Activated B cell treated with CpG ODN at 0.5 μM for 24 hours (primary cell): ENCODE results near the gene PSMD5. TPM values are rescaled to one million over a fixed set of nuclear protein-coding genes. Genes with fewer than 3 reads are reported as not detected.

ENCODE experiments used
- ATAC-seq: fragments of 200-7000 bp; cut with Tn5 transposase; one replicate; pipeline ENCODE4 v1.10.0; 2021; ENCODE audit warnings: low read depth, mild to moderate bottlenecking, moderate library complexity
- CTCF ChIA-PET: fragments of 350-600 bp; sonication (Branson Sonifier 250); formaldehyde crosslinking; loops from one replicate; lab custom pipeline; 2021; ENCODE audit warnings: antibody characterized with exemption; lab: Charles Lee
- POLR2A ChIA-PET: fragments of 350-600 bp; sonication (Branson Sonifier 250); formaldehyde crosslinking; loops from one replicate; lab custom pipeline; 2021; ENCODE audit warnings: antibody characterized with exemption; lab: Charles Lee
- DNase-seq: peaks from one replicate; pipeline ENCODE4 v3.0.0; 2022
- H3K27ac Mint-ChIP-seq: one replicate; pipeline ENCODE4 v1.8.0; 2020; ENCODE audit warnings: mixed read lengths
- H3K27me3 Mint-ChIP-seq: one replicate; pipeline ENCODE4 v1.8.0; 2021; ENCODE audit warnings: mixed read lengths
- H3K36me3 Mint-ChIP-seq: one replicate; pipeline ENCODE4 v1.8.0; 2021; ENCODE audit warnings: low read depth, mixed read lengths
- H3K4me1 Mint-ChIP-seq: one replicate; pipeline ENCODE4 v1.8.0; 2021; ENCODE audit warnings: mixed read lengths
- H3K4me3 Mint-ChIP-seq: one replicate; pipeline ENCODE4 v1.8.0; 2020; ENCODE audit warnings: mild to moderate bottlenecking, mixed read lengths
- H3K9me3 Mint-ChIP-seq: one replicate; pipeline ENCODE4 v1.8.0; 2020; ENCODE audit warnings: mixed read lengths
- intact Hi-C: fragments of 100-400 bp; cut with micrococcal nuclease; formaldehyde crosslinking; loops from one replicate; pipeline ENCODE4 v1.15.1; 2024
- total RNA-seq: library from RNA; stranded (reverse); gene quantifications from 2 replicates; pipeline ENCODE4 v1.2.3, GENCODE V29; 2022
- TF ChIP-seq, protein P1 (sequence below): fragments of 200-600 bp; IDR thresholded peaks from one replicate; pipeline ENCODE4 v1.8.0; 2022; ENCODE audit warnings: antibody characterized with exemption, mild to moderate bottlenecking

The PSMD5 gene
- total RNA-seq, 1 donor from 2014 or later: 38.9 TPM

DNA sequence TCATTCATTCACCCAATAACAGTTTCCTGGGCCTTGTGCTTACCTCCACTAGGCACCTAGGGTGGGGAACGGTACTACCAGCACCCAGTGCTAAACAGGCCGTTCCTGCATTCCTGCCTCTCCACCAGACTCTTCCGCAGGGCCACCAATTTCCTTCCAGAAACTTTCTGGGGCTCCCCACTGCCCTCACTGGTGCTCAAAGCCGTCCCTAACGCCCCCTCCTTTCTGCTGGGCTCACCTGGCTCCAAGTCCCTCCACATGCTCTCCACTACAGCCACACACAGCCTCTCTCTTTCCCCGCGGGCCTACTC lies 32.9 kb upstream of the PSMD5 start:
- CTCF ChIA-PET: interaction anchor here (0.6 kb wide), 1 partner anchor 184 kb away, joined by 3 read pairs; no protein-coding TSS in a partner anchor
- Mint-ChIP-seq H3K36me3 (peaks cover 16% of the 10 kb centered on the region), H3K4me1 (peaks cover 55% of the 10 kb centered on the region)

GRCh38 chr9:120875195-120875565 lies 32.5 kb upstream of the PSMD5 start:
- ChIA-PET POLR2A (interaction anchor here (1.0 to 3.3 kb wide), 4 partner anchors 11 to 82 kb away, joined by 3 to 10 read pairs (median 10); partner anchors contain the start of gene FBXW2), CTCF (interaction anchor here (0.6 kb wide), 1 partner anchor 185 kb away, joined by 3 read pairs; no protein-coding TSS in a partner anchor)
- peak overlapping the region; percentile 73 for H3K4me3 Mint-ChIP-seq
- peak overlapping the region; percentile 80 for H3K27ac Mint-ChIP-seq
- H3K4me1 Mint-ChIP-seq: peaks cover 55% of the 10 kb centered on the region
- DNase-seq (no peak), ATAC-seq (no peak)
- intact Hi-C loops: no loop called here
- no peaks in the 10 kb centered on the region for H3K9me3 Mint-ChIP-seq
- H3K36me3 Mint-ChIP-seq: peaks cover 16% of the 10 kb centered on the region
- peaks cover 2% of the 10 kb centered on the region for H3K27me3 Mint-ChIP-seq
- TF ChIP-seq, protein P1, sequence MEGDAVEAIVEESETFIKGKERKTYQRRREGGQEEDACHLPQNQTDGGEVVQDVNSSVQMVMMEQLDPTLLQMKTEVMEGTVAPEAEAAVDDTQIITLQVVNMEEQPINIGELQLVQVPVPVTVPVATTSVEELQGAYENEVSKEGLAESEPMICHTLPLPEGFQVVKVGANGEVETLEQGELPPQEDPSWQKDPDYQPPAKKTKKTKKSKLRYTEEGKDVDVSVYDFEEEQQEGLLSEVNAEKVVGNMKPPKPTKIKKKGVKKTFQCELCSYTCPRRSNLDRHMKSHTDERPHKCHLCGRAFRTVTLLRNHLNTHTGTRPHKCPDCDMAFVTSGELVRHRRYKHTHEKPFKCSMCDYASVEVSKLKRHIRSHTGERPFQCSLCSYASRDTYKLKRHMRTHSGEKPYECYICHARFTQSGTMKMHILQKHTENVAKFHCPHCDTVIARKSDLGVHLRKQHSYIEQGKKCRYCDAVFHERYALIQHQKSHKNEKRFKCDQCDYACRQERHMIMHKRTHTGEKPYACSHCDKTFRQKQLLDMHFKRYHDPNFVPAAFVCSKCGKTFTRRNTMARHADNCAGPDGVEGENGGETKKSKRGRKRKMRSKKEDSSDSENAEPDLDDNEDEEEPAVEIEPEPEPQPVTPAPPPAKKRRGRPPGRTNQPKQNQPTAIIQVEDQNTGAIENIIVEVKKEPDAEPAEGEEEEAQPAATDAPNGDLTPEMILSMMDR: no peak

More for the DNA sequence above, 32.9 kb upstream of the PSMD5 start:
- Mint-ChIP-seq H3K27me3 (peaks cover 2% of the 10 kb centered on the region), H3K27ac (peak overlapping the region; percentile 80), H3K4me3 (peak overlapping the region; percentile 73), H3K9me3 (no peaks in the 10 kb centered on the region)
- ATAC-seq (no peak), DNase-seq (no peak)
- POLR2A ChIA-PET: interaction anchor here (2.5 to 3.8 kb wide), 5 partner anchors 11 to 82 kb away, joined by 9 to 33 read pairs (median 10); partner anchors contain the start of genes FBXW2 and TRAF1
- TF ChIP-seq, protein P1: no peak
- intact Hi-C loops: no loop called here

- no peaks in the 10 kb centered on the region for H3K9me3 Mint-ChIP-seq
- ChIA-PET CTCF (no interaction called here), POLR2A (interaction anchor here (1.0 to 3.3 kb wide), 6 partner anchors 12 to 81 kb away, joined by 3 to 10 read pairs (median 10); partner anchors contain the start of gene FBXW2)
- H3K4me3 Mint-ChIP-seq: no peak overlapping the region
- peaks cover 18% of the 10 kb centered on the region for H3K36me3 Mint-ChIP-seq
- intact Hi-C loops: no loop called here
- no peaks in the 10 kb centered on the region for H3K27me3 Mint-ChIP-seq
- TF ChIP-seq, protein P1: no peak
- peaks cover 54% of the 10 kb centered on the region for H3K4me1 Mint-ChIP-seq
- H3K27ac Mint-ChIP-seq: peak overlapping the region; percentile 80
- DNase-seq: no peak
- no peak for ATAC-seq
Observed at GRCh38 chr9:120874226-120875194, 31.8 kb upstream of the PSMD5 start.

- TF ChIP-seq, protein P1: no peak
- peaks cover 21% of the 10 kb centered on the region for H3K36me3 Mint-ChIP-seq
- no peaks in the 10 kb centered on the region for H3K27me3 Mint-ChIP-seq
- ATAC-seq (no peak), DNase-seq (no peak)
- CTCF ChIA-PET: interaction anchor here (0.9 kb wide), 1 partner anchor 60 kb away, joined by 3 read pairs; no protein-coding TSS in a partner anchor
- H3K4me1 Mint-ChIP-seq: peaks cover 51% of the 10 kb centered on the region
- intact Hi-C loops: no loop called here
- POLR2A ChIA-PET: interaction anchor here (1.4 to 2.1 kb wide), 4 partner anchors 11 to 62 kb away, joined by 5 to 10 read pairs (median 6); no protein-coding TSS in a partner anchor
- peak overlapping the region; percentile 68 for H3K27ac Mint-ChIP-seq
- no peaks in the 10 kb centered on the region for H3K9me3 Mint-ChIP-seq
- no peak overlapping the region for H3K4me3 Mint-ChIP-seq
Observed at GRCh38 chr9:120873512-120873911, 30.8 kb upstream of the PSMD5 start.
